Transverse colon (tissue), 4 donors: ENCODE measurements around the gene TPSD1. TPM values are rescaled to one million over a fixed set of nuclear protein-coding genes. Genes with fewer than 3 reads are reported as not detected.
"Not testable (repeated sequence)": the region's sequence is repeated elsewhere in the genome, so short reads cannot be mapped to it uniquely, and the experiment has no call there.

Source experiments
- DNase-seq: peaks from one replicate; pipeline ENCODE4 v3.0.0-alpha.2; 2019
- H3K27ac ChIP-seq, 4 donors: fragments of 200-600 bp; sonication (generic); 2 replicates each; pipeline ENCODE4 v1.5.1; 2016 to 2018; ENCODE audit warnings: inconsistent platforms in 4 of 4
- H3K27me3 ChIP-seq: fragments of 200-600 bp; sonication (generic); 2 replicates; pipeline ENCODE4 v1.5.1; 2017; ENCODE audit warnings: inconsistent platforms
- H3K36me3 ChIP-seq, 4 donors: fragments of 200-600 bp; sonication (generic); 2 replicates each; pipeline ENCODE4 v1.5.1; 2017 to 2019; ENCODE audit warnings: inconsistent platforms in 4 of 4
- H3K4me1 ChIP-seq, 4 donors: fragments of 200-600 bp; sonication (generic); 2 replicates each; pipeline ENCODE4 v1.5.1; 2017 to 2020; ENCODE audit warnings: inconsistent platforms in 4 of 4
- H3K4me3 ChIP-seq, 4 donors: fragments of 200-600 bp; sonication (generic); 1 replicate in 1 of 4; 2 replicates in 3 of 4; pipeline versions ENCODE4 v1.5.1 to v1.6.1; 2017 to 2019; ENCODE audit warnings: inconsistent platforms in 4 of 4
- H3K9me3 ChIP-seq, 2 donors: fragments of 200-600 bp; sonication (generic); 2 replicates each; pipeline ENCODE4 v1.5.1; 2017 to 2019; ENCODE audit warnings: inconsistent platforms in 2 of 2
- EP300 ChIP-seq: sonication (generic); formaldehyde crosslinking; IDR thresholded peaks from one replicate; pipeline ENCODE4 v1.6.1; 2017; ENCODE audit warnings: antibody characterized with exemption, low read depth
- POLR2A ChIP-seq: fragments of 450-650 bp; IDR thresholded peaks from one replicate; pipeline ENCODE4 v1.6.1; 2016; ENCODE audit warnings: antibody characterized with exemption, mild to moderate bottlenecking, moderate library complexity
- POLR2AphosphoS5 ChIP-seq, 3 donors: sonication (generic); formaldehyde crosslinking; IDR thresholded peaks; one replicate each; pipeline ENCODE4 v1.6.1; 2016; ENCODE audit warnings: antibody characterized with exemption in 3 of 3
- WGBS, 2 donors: methylation state at CpG; one replicate each; pipeline ENCODE4 v1.1.5; 2018; ENCODE audit warnings: low coverage in 1 of 2; 5-methylcytosine and 5-hydroxymethylcytosine counted together
- in situ Hi-C, 4 donors: fragments of 200-750 bp; cut with MboI; loops; one replicate each; pipeline versions ENCODE4 v1.15.0 to v1.15.1; 2017; ENCODE audit warnings: low sequenced_read_pairs in 3 of 4, low pct_ligation_motif_present in 1 of 4, low pct_unique_long_range_greater_than_20kb in 1 of 4
- intact Hi-C: fragments of 100-400 bp; cut with DNase I; formaldehyde crosslinking; loops from one replicate; pipeline ENCODE4 v1.15.1; 2023; ENCODE audit warnings: low total_unique reads
- total RNA-seq, 4 donors: library from RNA; depleted of rRNA; stranded (reverse); fragments of >200 nt; gene quantifications; one replicate each; pipeline ENCODE4 v1.1.0, GENCODE V29; 2016
- TF ChIP-seq, protein P1 (sequence below), 5 experiments: fragments of 200-600 bp in 3 of 5; fragments of 450-650 bp in 2 of 5; sonication (generic) in 3 of 5; IDR thresholded peaks; 1 replicate in 2 of 5; 2 replicates in 3 of 5; pipeline ENCODE4 v1.5.1; 2016 to 2017; ENCODE audit warnings: antibody characterized with exemption in 5 of 5, inconsistent platforms in 3 of 5, mild to moderate bottlenecking in 2 of 5, moderate library complexity in 1 of 5

TPSD1 gene
- total RNA-seq, 4 donors from 2014 or later = 4.6 to 12.0 (median 7.8) TPM; not detected in 1

DNA sequence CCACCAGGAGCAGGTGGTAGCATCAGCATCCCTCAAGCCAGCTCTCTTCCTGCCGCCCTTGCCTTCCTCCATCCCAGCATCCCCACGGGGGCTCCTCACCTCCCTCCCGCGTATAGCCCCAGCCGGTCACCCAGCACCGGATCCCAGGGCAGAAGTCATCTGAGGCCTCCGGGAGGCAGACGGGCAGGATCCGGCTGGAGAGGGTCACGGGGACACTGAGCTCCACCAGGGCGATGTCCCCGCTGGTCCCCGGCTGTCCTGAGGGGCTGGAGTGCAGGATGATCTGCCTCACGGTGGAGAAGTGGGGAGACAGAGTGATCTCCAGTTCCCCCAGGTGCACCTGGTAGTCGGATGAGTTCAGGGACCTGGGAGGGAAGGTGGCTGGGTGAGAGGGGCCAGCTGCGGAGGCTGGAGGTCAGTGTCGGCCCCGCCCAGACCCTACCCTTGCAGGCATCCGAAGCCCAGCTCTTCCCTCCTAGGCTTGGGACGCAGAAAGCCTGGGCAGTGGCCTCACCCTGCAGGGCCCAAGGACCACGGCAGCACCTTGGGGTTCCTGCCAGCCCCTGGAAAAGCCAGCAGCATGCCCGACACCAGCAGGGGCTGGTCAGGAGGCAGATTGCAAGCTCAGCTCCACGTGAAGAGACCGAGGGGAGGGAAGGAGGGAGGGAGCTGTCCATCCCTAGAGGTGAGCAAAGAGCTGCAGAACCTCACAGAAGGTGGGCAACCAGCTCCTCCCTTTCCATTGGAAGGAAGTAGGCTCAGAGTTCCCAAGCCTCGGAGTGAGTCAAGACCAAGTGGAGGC is 33.1 kb upstream of the TPSD1 start:
- Histone ChIP-seq H3K27ac (no peak overlapping the region), H3K4me3 (no peak overlapping the region), H3K36me3 (no peaks in the 10 kb centered on the region), H3K4me1 (peaks cover 0 to 8% (median 3%) of the 10 kb centered on the region in 4 donors), H3K9me3 (no peaks in the 10 kb centered on the region), H3K27me3 (no peaks in the 10 kb centered on the region)
- in situ Hi-C loops = no loop called here
- DNase-seq = no peak
- 73% methylated on average over 19 of the region's 25 CpGs; no CpG with 5 or more reads in 1 of the 2 donors for WGBS, 2 donors
- intact Hi-C loops = no loop called here
- no peak for TF ChIP-seq POLR2AphosphoS5 (IDR thresholded peaks at IDR 0.05)
- TF ChIP-seq, protein P1, sequence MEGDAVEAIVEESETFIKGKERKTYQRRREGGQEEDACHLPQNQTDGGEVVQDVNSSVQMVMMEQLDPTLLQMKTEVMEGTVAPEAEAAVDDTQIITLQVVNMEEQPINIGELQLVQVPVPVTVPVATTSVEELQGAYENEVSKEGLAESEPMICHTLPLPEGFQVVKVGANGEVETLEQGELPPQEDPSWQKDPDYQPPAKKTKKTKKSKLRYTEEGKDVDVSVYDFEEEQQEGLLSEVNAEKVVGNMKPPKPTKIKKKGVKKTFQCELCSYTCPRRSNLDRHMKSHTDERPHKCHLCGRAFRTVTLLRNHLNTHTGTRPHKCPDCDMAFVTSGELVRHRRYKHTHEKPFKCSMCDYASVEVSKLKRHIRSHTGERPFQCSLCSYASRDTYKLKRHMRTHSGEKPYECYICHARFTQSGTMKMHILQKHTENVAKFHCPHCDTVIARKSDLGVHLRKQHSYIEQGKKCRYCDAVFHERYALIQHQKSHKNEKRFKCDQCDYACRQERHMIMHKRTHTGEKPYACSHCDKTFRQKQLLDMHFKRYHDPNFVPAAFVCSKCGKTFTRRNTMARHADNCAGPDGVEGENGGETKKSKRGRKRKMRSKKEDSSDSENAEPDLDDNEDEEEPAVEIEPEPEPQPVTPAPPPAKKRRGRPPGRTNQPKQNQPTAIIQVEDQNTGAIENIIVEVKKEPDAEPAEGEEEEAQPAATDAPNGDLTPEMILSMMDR (IDR thresholded peaks at IDR 0.05) = no peak
- TF ChIP-seq EP300 = no peak
- TF ChIP-seq POLR2A = no peak

DNA sequence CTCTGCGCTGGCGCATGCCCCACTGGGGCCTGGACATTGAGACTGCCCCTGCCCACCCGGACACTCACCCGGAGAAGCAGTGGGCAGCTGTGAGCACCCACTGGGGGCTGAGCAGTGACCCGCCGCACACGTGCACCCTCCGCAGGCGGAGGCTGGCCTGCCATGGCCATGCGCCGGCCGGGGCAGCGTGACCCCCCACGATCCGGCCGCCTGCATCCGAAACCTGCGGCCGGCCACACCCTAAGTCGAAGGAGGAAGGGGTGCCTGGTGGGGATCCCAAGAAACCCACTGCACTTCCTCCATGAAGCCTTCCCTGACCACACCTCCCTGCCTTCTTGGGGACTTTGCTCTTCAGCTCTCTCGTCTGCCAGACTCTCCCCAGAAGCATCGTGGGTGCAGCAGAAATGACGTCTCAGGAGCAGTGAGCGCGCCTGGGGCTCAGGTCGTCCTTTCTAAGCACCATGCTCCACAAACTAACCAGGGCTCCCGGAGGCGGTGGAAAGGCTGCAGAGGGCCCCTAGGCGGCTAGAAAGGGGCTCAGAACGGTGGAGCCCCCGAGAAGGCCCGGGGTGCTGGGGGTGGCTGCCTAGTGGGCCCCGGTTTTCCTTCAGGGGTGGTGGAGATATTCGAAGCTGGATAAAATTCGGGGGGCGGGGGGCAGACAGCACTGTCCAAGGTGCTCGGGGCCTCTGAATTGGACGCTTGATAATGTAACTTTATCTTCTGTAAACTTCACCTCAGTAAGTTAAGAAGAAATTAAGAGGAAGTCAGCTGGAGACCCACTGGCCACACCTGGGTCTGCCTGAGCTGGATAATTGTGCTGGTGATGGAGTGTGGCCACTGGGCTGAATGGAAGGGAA is 32.3 kb upstream of the TPSD1 start:
- Histone ChIP-seq H3K27me3 (no peaks in the 10 kb centered on the region), H3K4me1 (peaks cover 0 to 8% (median 3%) of the 10 kb centered on the region in 4 donors), H3K4me3 (no peak overlapping the region), H3K36me3 (no peaks in the 10 kb centered on the region), H3K27ac (peak overlapping the region in 3 of 4 donors; percentile 43 to 69 (median 45)), H3K9me3 (no peaks in the 10 kb centered on the region)
- no peak for TF ChIP-seq POLR2A
- TF ChIP-seq EP300 = no peak
- TF ChIP-seq, protein P1 (IDR thresholded peaks at IDR 0.05) = no peak
- TF ChIP-seq POLR2AphosphoS5 (IDR thresholded peaks at IDR 0.05) = no peak
- WGBS, 2 donors = 75% methylated on average over 26 of the region's 38 CpGs; no CpG with 5 or more reads in 1 of the 2 donors
- in situ Hi-C loops (no loop called here), intact Hi-C loops (no loop called here)
- DNase-seq = no peak

DNA sequence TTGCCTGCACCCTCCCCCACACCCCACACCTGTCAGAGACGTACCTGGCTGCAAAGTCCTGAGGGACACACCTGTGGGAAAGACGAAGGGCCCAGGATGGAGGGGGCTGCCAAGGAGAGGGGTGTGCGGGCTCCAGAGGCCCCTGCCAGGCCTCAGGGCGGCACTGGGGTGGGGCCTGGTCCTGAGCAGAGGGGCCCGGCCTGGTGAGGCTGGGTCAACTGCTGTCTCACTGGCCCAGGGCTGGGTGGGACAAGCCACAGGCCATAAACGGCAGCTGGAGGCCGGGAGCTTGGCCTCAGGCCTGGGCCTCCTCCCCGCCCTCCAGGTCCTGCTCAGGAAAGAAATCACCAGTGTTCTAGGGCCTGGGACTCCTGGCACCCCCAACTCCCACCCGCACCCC is 31.3 kb upstream of the TPSD1 start:
- DNase-seq = peak; percentile 39
- peak overlapping the region; percentile 44 to 75 (median 57) for H3K27ac ChIP-seq
- H3K36me3 ChIP-seq = no peaks in the 10 kb centered on the region
- no peaks in the 10 kb centered on the region for H3K27me3 ChIP-seq
- H3K4me1 ChIP-seq = peaks cover 0 to 8% (median 3%) of the 10 kb centered on the region in 4 donors
- no peaks in the 10 kb centered on the region for H3K9me3 ChIP-seq
- in situ Hi-C loops (no loop called here), intact Hi-C loops (no loop called here)
- WGBS, 2 donors = 30% methylated on average over 6 of the region's 9 CpGs; no CpG with 5 or more reads in 1 of the 2 donors
- H3K4me3 ChIP-seq = no peak overlapping the region
- TF ChIP-seq, protein P1 (IDR thresholded peaks at IDR 0.05) = no peak
- TF ChIP-seq POLR2AphosphoS5 (IDR thresholded peaks at IDR 0.05) = peak in 1 of 3 donors; percentile 23

DNA sequence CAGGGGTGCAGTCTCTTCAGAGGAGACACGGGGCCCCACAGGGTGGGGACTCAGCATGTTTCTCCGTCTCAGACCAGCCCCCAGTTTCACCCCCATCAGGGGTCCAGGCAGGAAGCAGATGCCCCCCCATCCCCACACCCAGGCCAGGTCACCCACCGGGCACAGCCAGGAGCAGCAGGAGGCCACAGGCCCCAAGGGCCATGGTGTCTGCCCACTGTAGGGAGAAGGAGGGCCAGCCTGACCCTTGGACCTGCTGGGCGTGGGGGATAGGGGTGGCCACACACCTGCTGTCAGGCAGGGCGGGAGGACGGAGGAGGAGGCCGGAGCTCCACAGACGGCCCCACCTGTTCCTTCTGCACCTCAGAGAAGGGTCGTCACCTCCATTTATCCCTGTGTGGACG is 30.8 kb upstream of the TPSD1 start, which contains the start of gene TPSG1:
Gene TPSG1 (minus strand): TSS at position 218 of the 401 bp plus-strand sequence. CDS start 16 bp downstream, at position 202.
- peak; percentile 43 for DNase-seq
- no peaks in the 10 kb centered on the region for H3K36me3 ChIP-seq
- in situ Hi-C loops (no loop called here), intact Hi-C loops (no loop called here)
- H3K4me1 ChIP-seq = peaks cover 0 to 8% (median 3%) of the 10 kb centered on the region in 4 donors
- H3K27ac ChIP-seq = peak within 1 kb of the TSS; percentile 44 to 75 (median 57)
- TF ChIP-seq POLR2A = no peak
- TF ChIP-seq, protein P1 (IDR thresholded peaks at IDR 0.05) = no peak
- TF ChIP-seq POLR2AphosphoS5 (IDR thresholded peaks at IDR 0.05) = peak in 2 of 3 donors; percentile 31 to 58
- TF ChIP-seq EP300 = no peak
- 46% methylated on average over 9 of the region's 10 CpGs; no CpG with 5 or more reads in 1 of the 2 donors for WGBS, 2 donors
- H3K9me3 ChIP-seq = no peaks in the 10 kb centered on the region
- H3K4me3 ChIP-seq = no peak within 1 kb of the TSS
- no peaks in the 10 kb centered on the region for H3K27me3 ChIP-seq

DNA sequence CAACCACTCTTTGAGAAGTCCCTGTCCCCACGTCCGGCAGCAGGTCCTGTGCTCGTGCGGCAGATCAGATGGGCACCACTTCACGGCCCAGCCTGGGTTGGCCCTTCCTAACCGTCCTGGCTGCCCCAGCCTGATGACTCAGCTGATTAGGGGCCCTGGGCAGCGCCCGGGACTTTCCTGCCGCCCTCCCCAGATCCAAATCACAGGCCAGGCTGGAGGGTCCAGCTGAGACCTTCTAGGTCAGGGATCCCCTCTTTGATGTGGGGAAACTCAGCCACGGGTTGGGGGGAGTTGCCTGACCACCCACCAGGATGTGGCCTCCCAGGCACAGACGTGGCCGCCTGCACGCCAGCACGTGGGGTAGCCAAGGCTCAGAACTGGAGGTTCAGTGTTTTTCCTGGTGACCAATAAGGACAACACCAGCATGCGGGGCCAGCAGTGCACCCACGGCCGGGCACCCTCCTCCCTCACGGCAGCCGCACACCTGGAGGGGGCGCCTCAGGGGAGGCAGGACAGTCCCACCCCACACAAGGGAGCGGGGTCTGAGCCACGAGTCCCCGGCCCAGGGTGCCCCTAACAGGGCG is 30.0 kb upstream of the TPSD1 start:
- in situ Hi-C loops, intact Hi-C loops, H3K9me3 ChIP-seq, H3K4me1 ChIP-seq, DNase-seq, H3K27me3 ChIP-seq, H3K36me3 ChIP-seq, H3K4me3 ChIP-seq: not testable (repeated sequence)
- WGBS, 2 donors = 50% methylated on average over 19 of the region's 24 CpGs; no CpG with 5 or more reads in 1 of the 2 donors
- peak overlapping the region; percentile 27 to 75 (median 57) for H3K27ac ChIP-seq
